ENCODE results near the gene UQCRC2.
A peak's percentile ranks its signal among the peaks of the same experiment; 100 is the strongest.

GRCh38 chr16:21952793-21953540 lies at the start of gene UQCRC2:
- TF ChIP-seq POLR2AphosphoS2 (IDR thresholded peaks at IDR 0.05; ENCODE audit: low read depth, low read length) (peak; percentile 74; the same call in 1 of the 2 replicates), CTCF (IDR thresholded peaks at IDR 0.05 in 2 of 3, conservative IDR thresholded peaks at IDR 0.05 in 1 of 3; ENCODE audit: control insufficient read depth in 2 of 3, extremely low read depth in 1 of 3, insufficient read depth in 1 of 3, low read depth in 3 of 3, low read length in 3 of 3) (no peak), NFXL1 (IDR thresholded peaks at IDR 0.05; ENCODE audit: borderline replicate concordance) (no peak), EZH2 (IDR thresholded peaks at IDR 0.05; ENCODE audit: borderline replicate concordance, control insufficient read depth, low read depth, low read length) (no peak), RELA (IDR thresholded peaks at IDR 0.05; ENCODE audit: borderline replicate concordance, partially characterized antibody) (peak; percentile 95), POLR2A (IDR thresholded peaks at IDR 0.05; ENCODE audit: low read depth, low read length) (peak; percentile 94)
